ENCODE results near the gene ZNF836. TPM values are rescaled to one million over a fixed set of nuclear protein-coding genes. Genes with fewer than 3 reads are reported as not detected.

Gene ZNF836
- total and polyA plus RNA-seq, 5 donors from 2014 or later: 3.0 to 22.4 (median 9.3) TPM

DNA sequence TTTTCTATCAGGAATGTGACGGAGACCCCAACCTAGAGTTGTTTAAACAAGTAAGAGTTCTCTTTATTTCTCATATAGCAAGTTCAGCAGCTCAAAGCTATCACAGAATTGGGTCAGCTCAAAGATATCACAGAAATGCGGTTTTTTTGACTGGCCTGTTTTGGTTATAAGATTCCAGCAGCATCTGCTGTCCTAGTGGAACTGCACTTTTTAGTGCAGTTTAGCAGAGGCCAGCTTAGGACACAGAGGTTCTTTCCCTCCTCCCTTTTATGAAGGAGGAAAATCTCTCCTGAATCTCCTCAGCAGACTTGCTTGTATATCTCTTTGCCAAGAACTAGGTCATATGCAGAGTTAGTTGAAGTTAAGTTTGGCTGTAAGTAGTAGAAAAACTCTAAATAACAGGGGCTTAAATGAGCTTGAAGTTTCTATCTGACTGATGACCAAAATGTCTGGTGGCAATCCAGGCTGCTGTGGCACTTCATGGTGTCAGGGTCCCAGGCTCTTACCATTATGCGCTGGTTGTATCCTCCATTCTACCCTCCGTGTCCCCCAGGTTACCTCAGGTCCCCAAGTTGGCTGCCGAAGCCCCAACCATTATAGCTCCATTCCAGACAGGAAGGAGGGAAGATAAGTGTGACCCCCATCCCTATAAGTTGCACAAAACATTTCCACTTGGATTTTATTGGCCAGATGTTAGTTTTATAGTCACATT is 25.0 kb upstream of the ZNF836 start:
- Histone ChIP-seq H3K4me1 (ENCODE audit: control insufficient read depth, insufficient read depth, low read length, poor library complexity, severe bottlenecking) (peaks cover 25% of the 10 kb centered on the region), H3K27me3 (ENCODE audit: control insufficient read depth, insufficient read depth, low read length) (no peaks in the 10 kb centered on the region), H3K36me3 (ENCODE audit: control insufficient read depth, insufficient read depth, low read length) (peaks cover 76% of the 10 kb centered on the region), H3K27ac (ENCODE audit: insufficient read depth, low read length, poor library complexity, severe bottlenecking) (no peak overlapping the region), H3K9me3 (ENCODE audit: control insufficient read depth in 2 of 2, low read length in 2 of 2) (no peaks in the 10 kb centered on the region), H3K4me3 (ENCODE audit: low read depth, low read length) (no peak overlapping the region)
- DNase-seq (no peak), ATAC-seq (ENCODE audit: low read depth in 2 of 2) (no peak)
- H3K4me1 Mint-ChIP-seq: peaks cover 20 to 82% (median 57%) of the 10 kb centered on the region in 4 donors
- no peaks in the 10 kb centered on the region for H3K9me3 Mint-ChIP-seq
- H3K36me3 Mint-ChIP-seq: peaks cover 31% of the 10 kb centered on the region
- no peaks in the 10 kb centered on the region for H3K27me3 Mint-ChIP-seq
- peak overlapping the region in 1 of 4 donors; percentile 44 for H3K4me3 Mint-ChIP-seq
- H3K27ac Mint-ChIP-seq: no peak overlapping the region

DNA sequence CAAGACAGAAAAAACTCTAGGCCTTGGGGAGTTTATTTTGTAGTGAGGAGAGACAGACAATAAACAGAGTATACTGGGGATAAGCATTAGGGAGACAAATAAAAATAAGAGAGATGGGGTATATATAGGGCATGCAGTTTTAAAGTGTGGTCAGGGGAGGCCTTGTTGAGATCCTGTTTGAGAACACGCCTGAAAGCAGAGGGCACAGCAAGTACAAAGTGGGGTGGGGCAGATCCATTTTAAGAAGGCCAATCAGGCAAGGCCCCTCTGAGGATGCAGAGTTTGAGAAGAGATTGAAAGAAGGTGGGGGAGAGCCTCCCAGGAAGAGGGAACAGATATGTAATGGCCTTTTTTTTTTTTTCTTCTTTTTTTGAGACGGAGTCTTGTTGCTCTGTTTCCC is 20.5 kb upstream of the ZNF836 start:
- Histone ChIP-seq H3K36me3 (ENCODE audit: control insufficient read depth, insufficient read depth, low read length) (peaks cover 43% of the 10 kb centered on the region), H3K27me3 (ENCODE audit: control insufficient read depth, insufficient read depth, low read length) (no peaks in the 10 kb centered on the region), H3K4me3 (ENCODE audit: low read depth, low read length) (peak overlapping the region; percentile 85), H3K4me1 (ENCODE audit: control insufficient read depth, insufficient read depth, low read length, poor library complexity, severe bottlenecking) (peaks cover 42% of the 10 kb centered on the region), H3K27ac (ENCODE audit: insufficient read depth, low read length, poor library complexity, severe bottlenecking) (no peak overlapping the region), H3K9me3 (ENCODE audit: control insufficient read depth in 2 of 2, low read length in 2 of 2) (no peaks in the 10 kb centered on the region)
- Mint-ChIP-seq H3K4me3 (peak overlapping the region; percentile 89 to 95 (median 94)), H3K4me1 (peaks cover 14 to 72% (median 53%) of the 10 kb centered on the region in 4 donors), H3K36me3 (peaks cover 25% of the 10 kb centered on the region), H3K9me3 (no peaks in the 10 kb centered on the region), H3K27ac (peak overlapping the region in 1 of 3 donors; percentile 3), H3K27me3 (no peaks in the 10 kb centered on the region)
- DNase-seq (peak in 1 of 3 donors; percentile 7), ATAC-seq (ENCODE audit: low read depth in 2 of 2) (no peak)

DNA sequence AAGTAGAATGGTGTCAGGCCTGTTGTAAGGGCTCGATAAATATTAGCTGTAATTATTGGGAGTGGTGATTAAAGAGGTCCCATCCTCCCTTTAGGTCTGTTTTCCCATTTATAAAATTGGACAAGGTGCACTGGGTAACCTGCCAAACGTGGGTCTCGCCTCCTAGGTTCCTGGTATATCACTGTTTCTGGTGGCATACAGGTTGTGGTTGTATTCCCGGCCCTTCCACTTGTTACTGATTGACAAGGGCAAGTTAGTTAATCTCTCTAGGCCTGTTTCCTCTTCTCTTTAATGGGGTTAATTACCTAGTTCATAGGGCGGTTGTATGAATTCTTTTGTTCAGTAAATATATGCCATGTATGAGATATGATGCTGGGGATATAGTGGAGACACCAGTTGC is 20.0 kb upstream of the ZNF836 start:
- no peaks in the 10 kb centered on the region for H3K27me3 Mint-ChIP-seq
- peaks cover 37% of the 10 kb centered on the region for H3K36me3 ChIP-seq (ENCODE audit: control insufficient read depth, insufficient read depth, low read length)
- H3K4me1 ChIP-seq (ENCODE audit: control insufficient read depth, insufficient read depth, low read length, poor library complexity, severe bottlenecking): peaks cover 42% of the 10 kb centered on the region
- H3K9me3 Mint-ChIP-seq: no peaks in the 10 kb centered on the region
- ATAC-seq (ENCODE audit: low read depth in 2 of 2) (no peak), DNase-seq (no peak)
- no peak overlapping the region for H3K27ac ChIP-seq (ENCODE audit: insufficient read depth, low read length, poor library complexity, severe bottlenecking)
- no peaks in the 10 kb centered on the region for H3K27me3 ChIP-seq (ENCODE audit: control insufficient read depth, insufficient read depth, low read length)
- H3K27ac Mint-ChIP-seq: peak overlapping the region in 2 of 3 donors; percentile 3 to 99
- peak overlapping the region; percentile 85 for H3K4me3 ChIP-seq (ENCODE audit: low read depth, low read length)
- peaks cover 21% of the 10 kb centered on the region for H3K36me3 Mint-ChIP-seq
- H3K4me1 Mint-ChIP-seq: peaks cover 12 to 67% (median 48%) of the 10 kb centered on the region in 4 donors
- peak overlapping the region; percentile 89 to 95 (median 94) for H3K4me3 Mint-ChIP-seq
- no peaks in the 10 kb centered on the region for H3K9me3 ChIP-seq (ENCODE audit: control insufficient read depth in 2 of 2, low read length in 2 of 2)

DNA sequence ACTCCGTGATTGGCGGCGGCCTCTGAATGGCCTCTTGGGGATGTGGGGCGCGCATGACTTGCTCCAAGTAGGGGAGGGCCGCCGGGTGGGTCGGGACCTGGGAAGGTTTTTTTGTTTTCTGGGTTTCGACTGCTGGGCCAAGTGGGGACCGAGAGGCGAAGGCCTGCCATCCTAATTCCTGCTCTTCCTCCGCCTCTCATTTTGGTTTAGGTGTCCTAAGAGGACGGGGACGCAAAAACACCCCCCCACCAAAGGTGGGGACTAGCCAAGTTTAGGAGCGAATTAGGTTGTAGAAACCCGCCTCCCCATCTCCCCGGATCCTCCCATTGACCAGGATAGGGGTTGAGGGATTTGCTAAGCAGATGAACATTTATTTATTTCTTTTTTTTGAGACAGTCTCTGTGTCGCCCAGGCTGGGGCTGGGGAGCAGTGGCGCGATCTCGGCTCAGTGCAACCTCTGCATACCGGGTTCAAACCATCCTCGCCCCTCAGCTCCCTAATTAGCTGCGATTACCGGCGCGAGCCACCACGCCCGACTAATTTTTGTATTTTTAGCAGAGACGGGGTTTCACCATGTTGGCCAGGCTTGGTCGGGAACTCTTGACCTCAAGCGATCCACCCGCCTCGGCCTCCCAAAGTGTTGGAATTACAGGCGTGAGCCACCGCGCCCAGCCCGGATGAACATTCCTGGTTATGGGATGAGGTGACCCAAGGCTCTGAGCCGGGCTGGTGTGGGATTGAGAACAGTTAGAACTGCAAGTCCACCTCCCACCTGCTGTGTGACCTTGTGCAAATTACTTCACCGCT is 19.3 kb upstream of the ZNF836 start:
- Mint-ChIP-seq H3K9me3 (no peaks in the 10 kb centered on the region), H3K27ac (peak overlapping the region; percentile 99 to 100 (median 99)), H3K36me3 (peaks cover 19% of the 10 kb centered on the region), H3K27me3 (no peaks in the 10 kb centered on the region), H3K4me1 (peaks cover 12 to 60% (median 43%) of the 10 kb centered on the region in 4 donors), H3K4me3 (peak overlapping the region; percentile 89 to 95 (median 94))
- Histone ChIP-seq H3K4me1 (ENCODE audit: control insufficient read depth, insufficient read depth, low read length, poor library complexity, severe bottlenecking) (peaks cover 42% of the 10 kb centered on the region), H3K36me3 (ENCODE audit: control insufficient read depth, insufficient read depth, low read length) (peaks cover 30% of the 10 kb centered on the region), H3K4me3 (ENCODE audit: low read depth, low read length) (peak overlapping the region; percentile 85), H3K27ac (ENCODE audit: insufficient read depth, low read length, poor library complexity, severe bottlenecking) (peak overlapping the region; percentile 97), H3K27me3 (ENCODE audit: control insufficient read depth, insufficient read depth, low read length) (no peaks in the 10 kb centered on the region), H3K9me3 (ENCODE audit: control insufficient read depth in 2 of 2, low read length in 2 of 2) (no peaks in the 10 kb centered on the region)
- no peak for ATAC-seq (ENCODE audit: low read depth in 2 of 2)
- no peak for DNase-seq

DNA sequence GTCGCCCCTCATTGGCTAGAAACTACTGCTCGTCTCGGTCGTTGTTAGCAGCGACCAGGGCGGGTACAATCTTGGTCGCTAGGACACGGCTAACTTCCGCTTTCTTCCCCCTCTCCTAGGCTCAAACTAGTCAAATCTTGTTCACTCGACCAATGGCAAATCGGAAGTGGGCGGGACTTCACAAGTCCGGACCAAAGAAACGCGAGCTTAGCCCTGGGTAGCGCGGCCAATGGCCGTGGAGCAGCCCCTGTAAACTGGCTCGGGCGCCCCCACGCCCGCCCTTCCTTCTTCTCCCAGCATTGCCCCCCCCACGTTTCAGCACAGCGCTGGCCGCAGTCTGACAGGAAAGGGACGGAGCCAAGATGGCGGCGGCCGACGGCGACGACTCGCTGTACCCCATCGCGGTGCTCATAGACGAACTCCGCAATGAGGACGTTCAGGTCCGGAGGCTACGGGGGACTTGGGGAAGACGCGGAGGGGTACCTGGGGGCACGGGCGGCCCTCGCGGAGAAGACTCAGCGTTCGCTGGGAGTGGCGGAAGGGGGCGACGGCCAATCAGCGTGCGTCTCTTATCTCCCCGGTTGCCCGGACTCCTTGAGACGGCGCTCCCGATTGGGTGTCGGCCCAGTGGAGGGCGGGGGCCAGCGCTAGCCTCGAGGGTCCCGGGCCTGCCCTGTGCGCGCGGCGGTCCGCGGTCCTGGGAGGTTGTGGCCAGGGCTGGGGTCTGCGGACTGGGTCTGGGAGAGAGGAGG is 18.5 kb upstream of the ZNF836 start, which contains the start of gene PPP2R1A:
PPP2R1A (plus strand) TSS at position 318 of the 752 bp plus-strand sequence; CDS start at position 363, 45 bp downstream.
- H3K27ac Mint-ChIP-seq: peak within 1 kb of the TSS; percentile 99 to 100 (median 99)
- Histone ChIP-seq H3K27ac (ENCODE audit: insufficient read depth, low read length, poor library complexity, severe bottlenecking) (peak within 1 kb of the TSS; percentile 97), H3K4me3 (ENCODE audit: low read depth, low read length) (peak within 1 kb of the TSS; percentile 85), H3K27me3 (ENCODE audit: control insufficient read depth, insufficient read depth, low read length) (no peaks in the 10 kb centered on the region), H3K4me1 (ENCODE audit: control insufficient read depth, insufficient read depth, low read length, poor library complexity, severe bottlenecking) (peaks cover 36% of the 10 kb centered on the region), H3K9me3 (ENCODE audit: control insufficient read depth in 2 of 2, low read length in 2 of 2) (no peaks in the 10 kb centered on the region), H3K36me3 (ENCODE audit: control insufficient read depth, insufficient read depth, low read length) (peaks cover 23% of the 10 kb centered on the region)
- H3K4me1 Mint-ChIP-seq: peaks cover 12 to 55% (median 38%) of the 10 kb centered on the region in 4 donors
- DNase-seq: peak; percentile 99 to 100 (median 99)
- H3K36me3 Mint-ChIP-seq: peaks cover 18% of the 10 kb centered on the region
- ATAC-seq (ENCODE audit: low read depth in 2 of 2): peak; percentile 89 to 91
- peak within 1 kb of the TSS; percentile 89 to 95 (median 94) for H3K4me3 Mint-ChIP-seq
- H3K27me3 Mint-ChIP-seq: no peaks in the 10 kb centered on the region
- no peaks in the 10 kb centered on the region for H3K9me3 Mint-ChIP-seq

DNA sequence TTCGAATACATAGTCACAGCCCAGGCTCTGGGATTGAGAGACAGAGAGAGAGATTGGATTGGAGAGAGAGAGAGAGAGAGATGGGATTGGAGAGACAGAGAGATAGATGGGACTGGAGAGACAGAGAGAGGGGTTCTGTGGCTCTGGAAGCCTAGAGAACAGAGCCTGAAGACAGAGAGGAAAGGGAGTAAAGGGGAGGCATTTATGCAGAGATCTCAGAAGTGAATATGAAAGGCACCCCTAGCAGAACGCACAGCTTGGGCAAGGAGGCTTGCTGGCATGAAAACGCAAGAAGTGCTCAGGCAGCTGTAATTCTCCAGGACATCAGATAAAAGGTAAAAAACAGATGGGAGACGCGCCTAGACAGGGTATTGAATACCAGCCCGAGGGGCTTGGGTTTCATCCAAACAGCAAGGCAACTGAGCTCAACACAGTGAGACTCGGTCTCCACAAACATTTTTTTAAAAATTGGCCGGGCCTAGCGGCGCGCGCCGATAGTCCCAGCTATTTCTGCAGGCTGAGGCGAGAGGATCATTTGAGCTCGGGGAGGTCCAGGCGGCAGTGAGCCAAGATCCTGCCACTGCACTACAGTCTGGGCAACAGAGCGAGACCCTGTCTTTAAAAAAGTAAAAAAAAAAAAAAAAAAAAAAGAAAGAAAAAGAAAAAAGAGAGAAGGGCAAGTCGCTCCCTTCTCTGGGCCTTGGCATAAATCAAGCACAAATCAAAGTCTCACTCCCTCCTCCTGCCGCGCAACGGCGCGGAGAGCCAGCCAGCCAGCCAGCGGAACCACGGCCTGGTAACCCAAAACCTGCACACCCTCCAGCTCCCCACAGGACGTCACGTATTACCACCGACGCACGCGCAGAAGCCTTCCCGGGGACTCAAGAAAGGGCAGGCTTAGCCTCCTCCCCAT is 17.7 kb upstream of the ZNF836 start:
- peaks cover 14% of the 10 kb centered on the region for H3K36me3 ChIP-seq (ENCODE audit: control insufficient read depth, insufficient read depth, low read length)
- peak in 1 of 3 donors; percentile 8 for DNase-seq
- peak overlapping the region; percentile 89 to 95 (median 94) for H3K4me3 Mint-ChIP-seq
- ATAC-seq (ENCODE audit: low read depth in 2 of 2): no peak
- H3K4me3 ChIP-seq (ENCODE audit: low read depth, low read length): peak overlapping the region; percentile 71
- peaks cover 10% of the 10 kb centered on the region for H3K36me3 Mint-ChIP-seq
- H3K27me3 Mint-ChIP-seq: no peaks in the 10 kb centered on the region
- H3K4me1 Mint-ChIP-seq: peaks cover 12 to 47% (median 29%) of the 10 kb centered on the region in 4 donors
- peak overlapping the region; percentile 91 to 99 (median 99) for H3K27ac Mint-ChIP-seq
- peak overlapping the region; percentile 97 for H3K27ac ChIP-seq (ENCODE audit: insufficient read depth, low read length, poor library complexity, severe bottlenecking)
- no peaks in the 10 kb centered on the region for H3K9me3 Mint-ChIP-seq
- H3K4me1 ChIP-seq (ENCODE audit: control insufficient read depth, insufficient read depth, low read length, poor library complexity, severe bottlenecking): peaks cover 35% of the 10 kb centered on the region
- H3K27me3 ChIP-seq (ENCODE audit: control insufficient read depth, insufficient read depth, low read length): no peaks in the 10 kb centered on the region
- H3K9me3 ChIP-seq (ENCODE audit: control insufficient read depth in 2 of 2, low read length in 2 of 2): no peaks in the 10 kb centered on the region

Measured in CD4-positive, CD25-positive, alpha-beta regulatory T cell (primary cell).